Suppressor macrophage treated with lipopolysaccharide for 4 hours (primary cell): ENCODE measurements around the gene ZNF837.

Source experiments
- DNase-seq: peaks from one replicate; pipeline ENCODE4 v3.0.0-alpha.2; 2020

ZNF837 gene

GRCh38 chr19:58368561-58369360 lies 12.1 kb downstream of the ZNF837 start:
- no peak for DNase-seq

- no peak for DNase-seq
Measured at GRCh38 chr19:58367698-58368454, 13.0 kb downstream of the ZNF837 start.

GRCh38 chr19:58366585-58367430 lies 14.0 kb downstream of the ZNF837 start:
- DNase-seq: no peak

GRCh38 chr19:58364146-58364545 lies 16.7 kb downstream of the ZNF837 start:
- peak; percentile 19 for DNase-seq

GRCh38 chr19:58362272-58362994 lies 18.4 kb downstream of the ZNF837 start, which contains the start of gene ZNF497:
Gene ZNF497, minus strand, starts transcription at chr19:58362751. Its CDS starts 5,116 bp downstream, at chr19:58357635.
- peak; percentile 97 for DNase-seq

GRCh38 chr19:58361900-58362271 lies 18.9 kb downstream of the ZNF837 start:
- peak; percentile 51 for DNase-seq

GRCh38 chr19:58357481-58358145 lies 23.2 kb downstream of the ZNF837 start:
- DNase-seq: no peak

GRCh38 chr19:58356766-58357480 lies 23.9 kb downstream of the ZNF837 start:
- no peak for DNase-seq

GRCh38 chr19:58355908-58356765 lies 24.7 kb downstream of the ZNF837 start:
- no peak for DNase-seq

GRCh38 chr19:58355215-58355796 lies 25.5 kb downstream of the ZNF837 start:
- DNase-seq: no peak

- no peak for DNase-seq
Measured at GRCh38 chr19:58354478-58355030, 26.3 kb downstream of the ZNF837 start.

- DNase-seq: no peak
Measured at GRCh38 chr19:58353717-58354477, 26.9 kb downstream of the ZNF837 start.

GRCh38 chr19:58352760-58353671 lies 27.8 kb downstream of the ZNF837 start, which contains the start of gene A1BG:
Gene A1BG, minus strand, starts transcription at chr19:58353492. Its CDS starts 55 bp downstream, at chr19:58353437.
- no peak for DNase-seq

- DNase-seq: no peak
Measured at GRCh38 chr19:58351990-58352755, 28.7 kb downstream of the ZNF837 start.

- no peak for DNase-seq
Measured at GRCh38 chr19:58351558-58351878, 29.3 kb downstream of the ZNF837 start.

- no peak for DNase-seq
Measured at GRCh38 chr19:58350871-58351557, 29.8 kb downstream of the ZNF837 start.
